K562 (cell line): ENCODE measurements around the gene HPCAL1.

Experiments used
- PBX2 ChIP-seq, 2 experiments: IDR thresholded peaks in 1 of 2; conservative IDR thresholded peaks in 1 of 2; 2 replicates each; pipeline ENCODE4 v1.6.1; 2016; ENCODE audit warnings: low read depth in 2 of 2, mild to moderate bottlenecking in 1 of 2, missing compliant biosample characterization in 1 of 2, missing genetic modification characterization in 1 of 2, moderate library complexity in 1 of 2
- PREB ChIP-seq: sonication (generic); formaldehyde crosslinking; IDR thresholded peaks from 2 replicates; pipeline ENCODE4 v1.8.1; 2023; ENCODE audit warnings: mild to moderate bottlenecking, missing genetic modification reagents

GRCh38 chr2:10297959-10298531 is 4.7 kb upstream of the HPCAL1 start:
- TF ChIP-seq PBX2 (CRISPR knock-in tag; IDR thresholded peaks at IDR 0.05; ENCODE audit: low read depth) = no peak
- no peak for TF ChIP-seq PBX2 (tag; conservative IDR thresholded peaks at IDR 0.05; ENCODE audit: low read depth)
- no peak for TF ChIP-seq PREB (CRISPR knock-in tag)
